Prostate gland (tissue), 2 donors: ENCODE measurements around the gene C1orf35. TPM values are rescaled to one million over a fixed set of nuclear protein-coding genes. Genes with fewer than 3 reads are reported as not detected.

Source experiments
- DNase-seq: peaks from one replicate; pipeline ENCODE4 v3.0.0-alpha.2; 2019; ENCODE audit warnings: low spot score
- H3K27ac ChIP-seq, 2 donors: fragments of 200-600 bp; sonication (generic); 2 replicates each; pipeline ENCODE4 v1.5.1; 2017 to 2019
- H3K27me3 ChIP-seq: fragments of 200-600 bp; sonication (generic); replicated peaks from 2 replicates; pipeline ENCODE4 v1.5.1; 2019; ENCODE audit not compliant: insufficient read depth
- H3K36me3 ChIP-seq, 2 donors: fragments of 200-600 bp; sonication (generic); 1 replicate in 1 of 2; 2 replicates in 1 of 2; pipeline versions ENCODE4 v1.5.1 to v1.8.1; 2017 to 2019
- H3K4me1 ChIP-seq: fragments of 200-600 bp; sonication (generic); replicated peaks from 2 replicates; pipeline ENCODE4 v1.5.1; 2019
- H3K4me3 ChIP-seq, 2 donors: fragments of 200-600 bp; sonication (generic); 2 replicates each; pipeline ENCODE4 v1.5.1; 2017 to 2019
- H3K9me3 ChIP-seq: fragments of 200-600 bp; sonication (generic); 2 replicates; pipeline ENCODE4 v1.5.1; 2017
- POLR2A ChIP-seq: fragments of 450-650 bp; IDR thresholded peaks from one replicate; pipeline ENCODE4 v1.6.1; 2016; ENCODE audit warnings: antibody characterized with exemption, mild to moderate bottlenecking
- POLR2AphosphoS5 ChIP-seq: sonication (generic); formaldehyde crosslinking; IDR thresholded peaks from one replicate; pipeline ENCODE4 v1.6.1; 2017; ENCODE audit warnings: antibody characterized with exemption
- WGBS: methylation state at CpG from one replicate; pipeline ENCODE4 v1.1.5; 2018; 5-methylcytosine and 5-hydroxymethylcytosine counted together
- intact Hi-C: fragments of 100-400 bp; cut with DNase I; formaldehyde crosslinking; loops from one replicate; pipeline ENCODE4 v1.14.2; 2022
- total RNA-seq, 2 donors: library from RNA; depleted of rRNA; stranded (reverse); fragments of >200 nt; gene quantifications; one replicate each; pipeline ENCODE4 v1.1.0, GENCODE V29; 2016
- TF ChIP-seq, protein P1 (sequence below), 4 experiments: fragments of 200-600 bp in 2 of 4; fragments of 450-650 bp in 2 of 4; sonication (generic) in 2 of 4; IDR thresholded peaks; 1 replicate in 3 of 4; 2 replicates in 1 of 4; pipeline ENCODE4 v1.5.1; 2016 to 2019; ENCODE audit warnings: antibody characterized with exemption in 4 of 4, mild to moderate bottlenecking in 2 of 4, moderate library complexity in 2 of 4

C1orf35 gene
- total RNA-seq, 2 donors from 2014 or later = 23.5 TPM

DNA sequence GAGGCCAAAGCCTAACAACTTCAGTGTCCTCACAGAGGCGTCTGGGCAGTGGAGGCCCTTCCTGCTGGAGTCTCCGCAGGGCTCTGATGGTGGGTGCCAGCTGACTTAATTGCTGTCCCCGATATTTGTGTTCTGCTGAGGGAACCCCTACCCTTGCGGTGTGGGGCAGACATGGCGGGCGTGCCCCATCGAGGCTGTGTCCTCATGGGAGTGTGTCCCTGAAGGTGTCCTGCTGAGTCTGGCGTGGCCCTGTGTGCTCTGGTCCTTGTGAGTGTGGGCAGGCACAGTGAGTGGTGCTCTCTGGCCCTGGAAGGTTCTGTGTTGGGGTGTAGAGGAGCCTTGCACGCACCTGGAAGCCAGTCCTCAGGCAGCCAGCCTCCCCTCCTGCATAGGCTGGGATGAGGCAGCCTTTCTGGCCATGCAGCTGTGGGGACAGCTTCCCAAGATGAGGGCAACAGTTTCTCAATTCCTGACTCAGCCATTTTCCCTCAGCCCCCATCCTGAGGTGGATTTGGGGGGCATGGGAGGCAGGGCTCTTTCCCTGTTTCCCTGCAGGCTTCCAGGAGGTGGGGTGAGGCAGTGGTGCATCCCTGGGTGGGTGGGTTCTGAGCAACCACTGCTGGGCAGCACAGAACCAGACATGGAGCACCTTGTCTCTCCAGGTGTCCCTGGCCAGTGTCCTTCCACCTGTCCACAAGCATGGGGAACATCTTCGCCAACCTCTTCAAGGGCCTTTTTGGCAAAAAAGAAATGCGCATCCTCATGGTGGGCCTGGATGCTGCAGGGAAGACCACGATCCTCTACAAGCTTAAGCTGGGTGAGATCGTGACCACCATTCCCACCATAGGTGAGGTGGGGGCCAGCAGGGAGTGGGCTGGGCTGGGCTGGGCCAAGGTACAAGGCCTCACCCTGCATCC, 6.5 kb downstream of the C1orf35 start:
- peaks cover 6% of the 10 kb centered on the region for H3K4me1 ChIP-seq
- H3K27me3 ChIP-seq = no peaks in the 10 kb centered on the region
- peaks cover 9 to 23% of the 10 kb centered on the region in 2 donors for H3K36me3 ChIP-seq
- 91% methylated on average over 13 of the region's 13 CpGs for WGBS
- intact Hi-C loops = no loop called here
- H3K27ac ChIP-seq = no peak overlapping the region
- H3K4me3 ChIP-seq = no peak overlapping the region
- no peak for DNase-seq
- TF ChIP-seq, protein P1, sequence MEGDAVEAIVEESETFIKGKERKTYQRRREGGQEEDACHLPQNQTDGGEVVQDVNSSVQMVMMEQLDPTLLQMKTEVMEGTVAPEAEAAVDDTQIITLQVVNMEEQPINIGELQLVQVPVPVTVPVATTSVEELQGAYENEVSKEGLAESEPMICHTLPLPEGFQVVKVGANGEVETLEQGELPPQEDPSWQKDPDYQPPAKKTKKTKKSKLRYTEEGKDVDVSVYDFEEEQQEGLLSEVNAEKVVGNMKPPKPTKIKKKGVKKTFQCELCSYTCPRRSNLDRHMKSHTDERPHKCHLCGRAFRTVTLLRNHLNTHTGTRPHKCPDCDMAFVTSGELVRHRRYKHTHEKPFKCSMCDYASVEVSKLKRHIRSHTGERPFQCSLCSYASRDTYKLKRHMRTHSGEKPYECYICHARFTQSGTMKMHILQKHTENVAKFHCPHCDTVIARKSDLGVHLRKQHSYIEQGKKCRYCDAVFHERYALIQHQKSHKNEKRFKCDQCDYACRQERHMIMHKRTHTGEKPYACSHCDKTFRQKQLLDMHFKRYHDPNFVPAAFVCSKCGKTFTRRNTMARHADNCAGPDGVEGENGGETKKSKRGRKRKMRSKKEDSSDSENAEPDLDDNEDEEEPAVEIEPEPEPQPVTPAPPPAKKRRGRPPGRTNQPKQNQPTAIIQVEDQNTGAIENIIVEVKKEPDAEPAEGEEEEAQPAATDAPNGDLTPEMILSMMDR (IDR thresholded peaks at IDR 0.05) = no peak
- TF ChIP-seq POLR2A (no peak), POLR2AphosphoS5 (no peak)
- no peaks in the 10 kb centered on the region for H3K9me3 ChIP-seq

DNA sequence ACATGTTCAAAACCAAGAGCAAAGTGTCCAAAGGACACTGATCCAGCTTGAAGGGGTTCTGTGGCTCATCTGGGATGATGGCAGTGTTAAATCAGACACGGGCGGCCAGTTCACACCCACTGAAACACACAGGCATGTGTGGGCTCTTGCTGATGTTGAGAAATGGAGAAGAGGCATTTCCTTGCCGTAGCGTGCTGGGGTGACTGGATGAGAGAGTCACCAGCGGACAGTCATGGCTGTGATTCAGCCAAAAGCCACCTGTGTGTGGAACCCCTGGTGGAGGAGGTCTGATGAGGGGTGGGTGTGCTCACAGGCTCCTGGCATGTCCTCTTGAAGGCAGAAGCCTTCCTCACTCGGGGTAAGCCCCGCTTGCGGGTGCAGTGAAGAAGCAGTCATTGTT, 7.2 kb downstream of the C1orf35 start:
- Histone ChIP-seq H3K9me3 (no peaks in the 10 kb centered on the region), H3K27ac (no peak overlapping the region), H3K4me1 (peaks cover 8% of the 10 kb centered on the region), H3K4me3 (no peak overlapping the region), H3K27me3 (no peaks in the 10 kb centered on the region), H3K36me3 (peaks cover 9 to 23% of the 10 kb centered on the region in 2 donors)
- 90% methylated on average over 8 of the region's 8 CpGs for WGBS
- no peak for DNase-seq
- TF ChIP-seq POLR2A = no peak
- no peak for TF ChIP-seq POLR2AphosphoS5
- TF ChIP-seq, protein P1 (IDR thresholded peaks at IDR 0.05) = no peak
- intact Hi-C loops = no loop called here

DNA sequence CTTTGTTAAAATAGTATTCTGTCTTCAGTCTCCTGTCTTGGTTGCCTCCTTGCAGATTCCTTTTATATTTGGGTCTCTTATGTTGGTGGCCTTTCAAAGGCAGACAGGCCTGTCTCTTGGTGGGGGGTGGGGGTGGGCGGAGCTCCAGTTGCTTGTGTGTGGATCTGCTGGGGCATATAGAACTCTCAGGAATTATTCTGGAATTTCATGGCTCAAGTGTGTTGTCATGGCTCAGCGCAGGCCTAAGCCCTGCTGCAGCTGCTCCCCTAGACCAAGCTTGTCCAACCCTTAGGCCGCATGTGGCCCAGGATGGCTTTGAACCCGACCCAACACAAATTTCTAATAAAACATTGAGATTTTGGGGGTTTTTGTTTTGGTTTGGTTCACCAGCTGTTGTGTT, 8.0 kb downstream of the C1orf35 start:
- 91% methylated on average over 4 of the region's 4 CpGs for WGBS
- Histone ChIP-seq H3K27me3 (no peaks in the 10 kb centered on the region), H3K9me3 (no peaks in the 10 kb centered on the region), H3K4me1 (peaks cover 16% of the 10 kb centered on the region), H3K36me3 (peaks cover 9 to 23% of the 10 kb centered on the region in 2 donors), H3K4me3 (no peak overlapping the region), H3K27ac (no peak overlapping the region)
- intact Hi-C loops = no loop called here
- no peak for DNase-seq
- no peak for TF ChIP-seq POLR2AphosphoS5
- TF ChIP-seq POLR2A = no peak
- TF ChIP-seq, protein P1 (IDR thresholded peaks at IDR 0.05) = no peak

DNA sequence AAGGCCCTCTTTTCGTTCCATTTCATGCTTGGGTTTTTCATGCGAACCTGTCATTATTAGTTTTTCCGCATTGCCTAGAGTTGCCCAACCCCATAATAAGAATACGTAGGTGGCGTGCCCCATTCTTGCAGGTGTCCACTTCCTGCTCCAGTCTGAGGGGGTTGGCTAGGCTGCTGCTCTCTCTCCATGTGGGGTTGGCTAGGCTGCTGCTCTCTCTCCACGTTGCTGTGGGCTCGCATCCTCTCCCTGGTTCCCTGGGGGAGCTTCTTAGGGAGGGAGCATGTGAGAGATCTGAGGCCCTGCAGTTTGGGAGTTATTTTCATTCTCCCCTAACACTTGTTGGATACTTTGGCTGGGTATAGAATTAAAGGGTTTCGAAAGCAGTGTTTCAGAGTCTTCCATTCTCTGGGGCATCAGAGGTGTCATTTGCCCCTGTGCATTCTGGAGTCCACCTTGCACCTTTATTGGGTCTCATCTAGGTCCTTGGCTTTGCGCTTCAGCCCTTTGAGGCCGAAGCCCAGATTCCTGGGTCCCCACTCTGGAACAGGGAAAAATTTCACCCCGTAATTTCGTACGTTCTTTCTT, 8.6 kb downstream of the C1orf35 start:
- TF ChIP-seq POLR2A = no peak
- no peak for TF ChIP-seq POLR2AphosphoS5
- TF ChIP-seq, protein P1 (IDR thresholded peaks at IDR 0.05) = no peak
- intact Hi-C loops = no loop called here
- H3K27ac ChIP-seq = no peak overlapping the region
- H3K4me1 ChIP-seq = peaks cover 22% of the 10 kb centered on the region
- no peaks in the 10 kb centered on the region for H3K9me3 ChIP-seq
- DNase-seq = no peak
- 95% methylated on average over 13 of the region's 13 CpGs for WGBS
- H3K27me3 ChIP-seq = no peaks in the 10 kb centered on the region
- H3K4me3 ChIP-seq = no peak overlapping the region
- H3K36me3 ChIP-seq = peaks cover 9 to 23% of the 10 kb centered on the region in 2 donors
